ENCODE results near the gene BRWD1. TPM values are rescaled to one million over a fixed set of nuclear protein-coding genes. Genes with fewer than 3 reads are reported as not detected.

The BRWD1 gene
- total RNA-seq, 4 donors from 2014 or later, result 63.8 to 281 (median 103) TPM

DNA sequence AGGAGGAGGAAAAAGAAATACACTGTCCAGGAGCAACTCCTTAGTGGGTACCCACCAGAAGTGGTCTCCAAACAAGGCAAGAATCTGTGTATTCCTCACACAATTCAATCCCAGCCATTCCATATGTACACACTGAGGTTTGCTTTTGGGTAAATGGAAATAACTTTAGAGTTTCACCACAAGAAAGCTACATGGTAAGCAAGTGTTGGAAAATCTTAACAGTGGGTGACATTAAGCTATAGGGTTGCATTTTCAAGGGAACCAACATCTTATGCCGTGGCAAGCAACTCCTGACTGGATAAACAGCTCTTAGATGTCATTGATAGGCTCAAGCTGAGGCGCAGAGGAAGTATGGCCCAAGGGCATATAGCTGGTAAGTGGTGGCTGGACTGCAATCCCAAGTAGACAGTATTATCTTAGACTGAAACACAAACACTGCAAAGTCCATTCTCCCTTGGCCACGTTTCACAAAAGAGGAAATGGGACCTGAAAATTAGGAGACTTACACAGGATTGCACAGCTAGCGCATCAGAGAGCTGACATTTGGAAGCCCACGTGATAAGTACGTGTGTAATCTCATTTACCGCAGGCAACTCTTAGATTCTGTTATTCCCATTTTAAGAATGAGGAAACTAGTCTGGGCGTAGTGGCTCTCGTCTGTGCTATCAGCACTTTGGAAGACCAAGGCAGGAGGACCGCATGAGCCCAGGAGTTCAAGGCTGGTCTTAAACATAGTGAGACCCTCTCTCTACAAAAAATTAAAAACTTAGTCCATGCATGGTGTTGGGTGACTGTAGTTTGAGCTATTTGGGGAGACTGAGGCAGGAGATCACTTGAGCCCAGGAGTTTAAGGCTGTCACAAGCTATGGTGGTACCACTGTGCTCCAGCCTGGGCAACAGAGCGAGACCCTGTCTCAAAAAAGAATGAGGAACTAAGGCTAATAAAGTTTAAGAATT, 4.0 kb upstream of the BRWD1 start:
- no peak for TF ChIP-seq POLR2AphosphoS5 (IDR thresholded peaks at IDR 0.05)
- TF ChIP-seq EP300 (IDR thresholded peaks at IDR 0.05; ENCODE audit: low read depth), result no peak
- no peak for TF ChIP-seq POLR2A (IDR thresholded peaks at IDR 0.05)
- TF ChIP-seq, protein P1, sequence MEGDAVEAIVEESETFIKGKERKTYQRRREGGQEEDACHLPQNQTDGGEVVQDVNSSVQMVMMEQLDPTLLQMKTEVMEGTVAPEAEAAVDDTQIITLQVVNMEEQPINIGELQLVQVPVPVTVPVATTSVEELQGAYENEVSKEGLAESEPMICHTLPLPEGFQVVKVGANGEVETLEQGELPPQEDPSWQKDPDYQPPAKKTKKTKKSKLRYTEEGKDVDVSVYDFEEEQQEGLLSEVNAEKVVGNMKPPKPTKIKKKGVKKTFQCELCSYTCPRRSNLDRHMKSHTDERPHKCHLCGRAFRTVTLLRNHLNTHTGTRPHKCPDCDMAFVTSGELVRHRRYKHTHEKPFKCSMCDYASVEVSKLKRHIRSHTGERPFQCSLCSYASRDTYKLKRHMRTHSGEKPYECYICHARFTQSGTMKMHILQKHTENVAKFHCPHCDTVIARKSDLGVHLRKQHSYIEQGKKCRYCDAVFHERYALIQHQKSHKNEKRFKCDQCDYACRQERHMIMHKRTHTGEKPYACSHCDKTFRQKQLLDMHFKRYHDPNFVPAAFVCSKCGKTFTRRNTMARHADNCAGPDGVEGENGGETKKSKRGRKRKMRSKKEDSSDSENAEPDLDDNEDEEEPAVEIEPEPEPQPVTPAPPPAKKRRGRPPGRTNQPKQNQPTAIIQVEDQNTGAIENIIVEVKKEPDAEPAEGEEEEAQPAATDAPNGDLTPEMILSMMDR (IDR thresholded peaks at IDR 0.05), result no peak
- H3K4me1 ChIP-seq, result peaks cover 0 to 12% (median 6%) of the 10 kb centered on the region in 4 donors
- no peaks in the 10 kb centered on the region for H3K36me3 ChIP-seq
- 61 to 67% methylated on average over 8 to 11 of the region's 11 CpGs for WGBS, 2 donors (ENCODE audit: low coverage in 1 of 2)
- no peak overlapping the region for H3K27ac ChIP-seq
- no peaks in the 10 kb centered on the region for H3K27me3 ChIP-seq
- in situ Hi-C loops (cut with MboI; ENCODE audit: low pct_ligation_motif_present in 1 of 4, low pct_unique_long_range_greater_than_20kb in 1 of 4, low sequenced_read_pairs in 3 of 4), result loop anchor here in 1 of 4 donors (10.0 kb wide), 1 partner anchor 67 kb away; a partner anchor contains a TSS
- H3K4me3 ChIP-seq, result no peak overlapping the region
- DNase-seq, result no peak
- intact Hi-C loops (cut with DNase I; ENCODE audit: low total_unique reads), result no loop called here
- no peaks in the 10 kb centered on the region for H3K9me3 ChIP-seq

DNA sequence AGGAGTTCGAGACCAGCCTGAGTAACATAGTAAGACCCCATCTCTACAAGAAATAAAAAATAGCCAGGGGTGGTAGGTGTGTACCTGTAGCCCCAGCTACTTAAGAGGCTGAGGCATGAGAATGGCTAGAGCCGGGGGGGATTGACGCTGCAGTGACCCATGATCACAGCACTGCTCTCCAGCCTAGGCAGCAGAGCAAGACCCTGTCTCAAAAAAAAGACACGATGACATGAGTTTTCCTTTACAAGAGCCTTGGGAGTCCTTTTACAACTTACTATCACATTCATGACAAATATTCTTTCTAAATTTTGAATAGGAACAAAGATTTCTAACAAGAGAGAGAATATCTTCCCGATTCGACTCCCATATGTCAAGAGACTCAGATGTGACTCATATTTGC, 3.3 kb upstream of the BRWD1 start:
- TF ChIP-seq, protein P1 (IDR thresholded peaks at IDR 0.05), result no peak
- TF ChIP-seq POLR2AphosphoS5 (IDR thresholded peaks at IDR 0.05), result no peak
- no peak for TF ChIP-seq POLR2A (IDR thresholded peaks at IDR 0.05)
- TF ChIP-seq EP300 (IDR thresholded peaks at IDR 0.05; ENCODE audit: low read depth), result no peak
- 91 to 100% methylated on average over 3 to 6 of the region's 6 CpGs for WGBS, 2 donors (ENCODE audit: low coverage in 1 of 2)
- intact Hi-C loops (cut with DNase I; ENCODE audit: low total_unique reads), result no loop called here
- no peak overlapping the region for H3K4me3 ChIP-seq
- no peaks in the 10 kb centered on the region for H3K9me3 ChIP-seq
- in situ Hi-C loops (cut with MboI; ENCODE audit: low pct_ligation_motif_present in 1 of 4, low pct_unique_long_range_greater_than_20kb in 1 of 4, low sequenced_read_pairs in 3 of 4), result loop anchor here in 1 of 4 donors (10.0 kb wide), 1 partner anchor 68 kb away; a partner anchor contains a TSS
- H3K36me3 ChIP-seq, result no peaks in the 10 kb centered on the region
- DNase-seq, result no peak
- no peaks in the 10 kb centered on the region for H3K27me3 ChIP-seq
- H3K27ac ChIP-seq, result no peak overlapping the region
- H3K4me1 ChIP-seq, result peaks cover 2 to 17% (median 10%) of the 10 kb centered on the region in 4 donors

DNA sequence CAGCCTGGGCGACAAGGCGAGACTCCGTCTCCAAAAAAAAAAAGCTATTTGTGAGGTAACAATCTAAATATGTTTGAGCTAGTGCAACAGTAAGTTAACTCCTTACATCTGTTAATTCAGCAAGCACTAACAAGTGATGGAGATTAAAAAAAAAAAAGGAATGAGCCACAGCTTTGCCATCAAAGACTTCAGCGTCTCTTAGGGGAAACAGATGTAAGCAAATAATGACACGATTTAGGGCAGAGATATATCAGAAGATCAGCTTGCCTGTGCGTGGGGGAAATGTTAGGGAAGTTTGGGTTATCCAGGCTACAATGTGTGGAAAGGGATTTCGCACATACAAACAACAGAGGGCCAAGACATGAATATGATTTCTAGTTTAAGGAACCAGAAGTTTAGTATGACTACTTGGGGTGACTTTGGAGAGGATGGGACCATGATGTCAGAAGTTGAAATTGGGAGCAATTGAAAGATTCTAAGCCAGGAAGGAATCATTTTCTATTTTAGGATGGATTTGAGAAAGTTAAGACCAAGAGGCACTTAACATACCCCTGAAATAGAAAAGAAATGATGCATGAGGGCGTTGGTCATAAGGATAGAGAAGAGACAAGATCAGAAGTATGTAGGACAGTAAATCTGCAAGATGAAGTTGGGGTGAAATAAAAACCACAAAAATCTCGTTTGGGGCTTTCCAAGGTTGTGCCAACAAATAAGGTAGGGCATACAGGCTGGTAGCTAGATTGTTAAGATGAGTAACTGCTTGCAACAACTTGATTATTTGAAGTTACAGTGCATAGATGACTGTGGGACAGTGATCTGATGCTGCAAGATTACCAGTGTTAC, 2.4 kb upstream of the BRWD1 start:
- intact Hi-C loops (cut with DNase I; ENCODE audit: low total_unique reads), result no loop called here
- in situ Hi-C loops (cut with MboI; ENCODE audit: low pct_ligation_motif_present in 1 of 4, low pct_unique_long_range_greater_than_20kb in 1 of 4, low sequenced_read_pairs in 3 of 4), result loop anchor here in 1 of 4 donors (10.0 kb wide), 1 partner anchor 69 kb away; a partner anchor contains a TSS
- Histone ChIP-seq H3K9me3 (no peaks in the 10 kb centered on the region), H3K4me1 (peaks cover 6 to 26% (median 17%) of the 10 kb centered on the region in 4 donors), H3K36me3 (no peaks in the 10 kb centered on the region), H3K27ac (no peak overlapping the region), H3K27me3 (no peaks in the 10 kb centered on the region), H3K4me3 (no peak overlapping the region)
- TF ChIP-seq, protein P1 (IDR thresholded peaks at IDR 0.05), result no peak
- TF ChIP-seq POLR2AphosphoS5 (IDR thresholded peaks at IDR 0.05), result no peak
- TF ChIP-seq EP300 (IDR thresholded peaks at IDR 0.05; ENCODE audit: low read depth), result no peak
- no peak for TF ChIP-seq POLR2A (IDR thresholded peaks at IDR 0.05)
- no peak for DNase-seq
- 54 to 74% methylated on average over 5 to 9 of the region's 9 CpGs for WGBS, 2 donors (ENCODE audit: low coverage in 1 of 2)

Data from transverse colon (tissue), 4 donors.